GM12873 (cell line): Measurements from ENCODE around the gene ABCB11.

Experiments used
- CTCF ChIP-seq: IDR thresholded peaks from 2 replicates; pipeline ENCODE4 v1.5.1; 2012; ENCODE audit warnings: low read depth, mild to moderate bottlenecking, moderate library complexity, low read length, control low read depth; ENCODE audit not compliant: insufficient read depth; ENCODE audit errors: missing control alignments

The ABCB11 gene

DNA sequence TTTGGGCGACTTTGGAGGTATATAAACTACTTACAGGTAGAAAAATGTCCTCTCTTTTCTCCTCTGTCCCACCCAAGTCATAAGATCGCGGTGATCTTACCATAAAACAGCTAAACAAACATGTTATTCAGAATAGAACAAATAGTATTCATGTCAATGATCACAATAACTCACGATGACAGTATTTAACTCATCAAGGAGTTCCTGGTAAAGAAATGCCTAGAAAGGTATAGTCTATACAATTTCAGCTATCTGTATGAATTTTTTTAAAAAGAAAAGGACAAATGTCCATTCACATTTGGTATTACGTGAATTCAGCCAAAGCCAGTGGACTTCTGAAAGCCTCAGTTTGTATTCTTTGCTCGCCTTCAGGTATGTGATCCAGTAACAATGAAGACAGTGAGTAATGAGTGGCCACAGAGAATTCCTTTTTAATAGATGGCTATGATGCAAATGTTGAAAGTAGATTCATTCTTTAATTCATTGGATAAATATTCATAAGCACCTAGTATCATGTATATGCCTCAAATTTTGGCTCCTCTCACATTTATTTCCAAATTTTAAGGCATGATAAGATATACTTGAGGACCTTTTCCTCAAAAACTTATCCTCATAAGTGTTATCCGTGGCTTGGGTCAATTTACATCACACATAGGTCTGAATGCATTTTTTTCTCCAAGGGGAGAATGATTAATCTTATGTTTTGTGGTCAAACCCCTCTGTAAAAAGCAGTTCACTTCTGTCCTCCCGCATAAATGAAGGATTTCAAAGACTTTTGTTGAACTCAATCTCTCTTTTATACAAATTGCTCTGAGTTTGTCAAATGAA, 20.3 kb downstream of the ABCB11 start:
- no peak for TF ChIP-seq CTCF

DNA sequence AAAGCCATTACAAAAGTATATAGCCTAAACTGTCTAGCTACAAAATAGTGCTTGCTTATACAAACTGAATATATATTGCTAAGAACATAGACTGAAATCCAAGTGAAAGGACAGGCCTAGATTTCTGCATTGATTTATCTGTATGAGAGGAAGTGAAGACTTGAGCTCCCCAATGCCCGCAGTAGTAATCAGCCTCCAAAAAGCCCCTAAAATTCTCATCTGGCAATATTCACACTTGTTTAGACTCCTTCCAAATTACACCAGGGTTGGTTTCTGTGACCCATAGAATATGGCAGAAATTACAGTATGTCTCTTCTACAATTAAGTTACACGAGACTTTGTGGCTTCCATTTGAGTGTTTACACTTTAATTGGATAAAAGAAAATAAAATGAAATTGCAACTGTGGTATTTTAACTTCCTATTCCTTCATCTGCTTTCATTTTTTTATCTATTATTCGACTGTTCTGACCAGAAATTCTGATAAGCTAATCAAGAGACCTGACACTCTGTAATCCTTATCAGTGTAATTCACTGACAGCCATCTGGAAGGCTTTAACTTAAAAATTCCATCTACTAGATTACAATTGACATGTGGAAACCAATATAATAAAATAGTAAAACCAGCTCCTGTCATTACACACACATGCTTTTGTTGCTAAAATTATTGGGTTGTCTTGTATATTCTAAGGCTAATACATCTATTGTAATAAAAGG, 21.1 kb downstream of the ABCB11 start:
- TF ChIP-seq CTCF: no peak

DNA sequence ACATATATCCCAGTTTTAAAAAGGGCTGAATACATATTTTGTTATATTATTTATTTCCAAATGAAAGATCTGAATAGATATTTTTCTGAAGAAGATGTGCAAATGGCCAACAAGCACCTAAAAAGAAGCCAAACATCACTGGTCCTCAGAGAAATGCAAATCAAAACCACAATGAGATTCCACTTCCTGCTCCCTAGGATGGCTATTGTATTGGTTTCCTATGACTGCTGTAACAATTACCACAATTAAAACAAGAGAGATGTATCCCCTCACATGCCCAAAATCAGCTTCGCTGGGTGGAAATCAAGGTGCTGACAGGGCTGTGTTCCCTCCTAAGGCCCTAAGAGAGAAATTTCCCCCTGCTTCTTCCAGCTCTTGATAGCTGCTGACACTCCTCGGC, 23.2 kb downstream of the ABCB11 start:
- TF ChIP-seq CTCF: no peak

DNA sequence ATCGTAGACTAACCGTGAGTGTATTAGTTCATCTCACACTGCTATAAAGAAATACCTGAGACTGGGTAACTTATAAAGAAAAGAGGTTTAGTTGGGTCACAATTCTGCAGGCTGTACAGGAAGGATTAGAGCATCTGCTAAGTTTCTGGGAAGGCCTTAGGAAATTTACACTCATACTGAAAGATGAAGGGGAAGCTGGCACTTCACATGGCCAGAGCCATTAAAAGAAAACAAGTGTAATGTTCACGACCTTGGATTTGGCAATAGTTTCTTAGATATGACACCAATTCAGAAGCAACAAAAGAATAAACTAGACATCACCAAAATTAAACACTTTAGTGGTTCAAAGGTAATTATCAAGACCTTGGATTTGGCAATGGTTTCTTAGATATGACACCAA, 23.8 kb downstream of the ABCB11 start:
- TF ChIP-seq CTCF: no peak

DNA sequence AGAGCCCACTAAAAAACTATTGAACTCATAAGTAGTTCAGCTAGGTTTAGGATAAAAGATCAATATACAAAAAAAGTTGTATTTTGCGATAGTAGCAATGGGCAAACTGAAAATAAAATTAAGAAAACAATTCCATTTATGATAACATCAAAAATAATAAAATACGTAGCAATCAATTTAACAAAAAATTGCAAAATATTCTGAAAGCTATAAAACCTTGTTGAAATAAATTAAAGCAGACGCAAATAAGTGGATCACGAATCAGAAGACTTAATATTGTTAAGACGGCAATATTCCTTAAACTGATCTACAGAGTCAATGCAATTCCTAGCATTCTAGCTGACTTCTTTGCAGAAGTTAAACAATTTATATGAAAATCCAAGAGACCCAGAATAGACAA, 24.5 kb downstream of the ABCB11 start:
- no peak for TF ChIP-seq CTCF

DNA sequence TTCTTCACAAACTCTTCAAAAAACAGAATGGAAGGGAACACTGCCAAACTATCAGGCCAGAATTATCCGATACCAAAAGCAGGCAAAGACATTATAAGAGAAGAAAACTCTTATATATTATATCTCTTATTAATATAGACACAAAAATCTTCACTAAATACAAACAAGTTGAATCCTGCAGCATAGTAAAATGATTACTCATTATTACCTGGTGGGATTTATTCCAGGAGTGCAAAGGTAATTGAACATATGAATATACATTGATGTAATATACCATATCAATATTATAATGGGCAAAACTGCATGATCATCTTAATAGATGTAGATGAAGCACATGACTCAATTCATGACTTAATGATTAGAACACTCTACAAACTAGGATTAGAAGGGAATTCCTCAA, 25.1 kb downstream of the ABCB11 start:
- no peak for TF ChIP-seq CTCF

GRCh38 chr2:169005080-169005598, 26.0 kb downstream of the ABCB11 start:
- no peak for TF ChIP-seq CTCF
